ENCODE results near the gene RAB27B.
"Not testable (repeated sequence)": the region's sequence is repeated elsewhere in the genome, so short reads cannot be mapped to it uniquely, and the experiment has no call there.

RAB27B gene

GRCh38 chr18:54828281-54828881 lies at the start of gene RAB27B:
TSS of gene RAB27B (plus strand) at chr18:54828477. CDS start at chr18:54877586, 49,109 bp downstream.
- DNase-seq = peak in 1 of 2 experiments; percentile 33

- no peak for DNase-seq
Observed at GRCh38 chr18:54780285-54780861, 47.9 kb upstream of the RAB27B start.

DNA sequence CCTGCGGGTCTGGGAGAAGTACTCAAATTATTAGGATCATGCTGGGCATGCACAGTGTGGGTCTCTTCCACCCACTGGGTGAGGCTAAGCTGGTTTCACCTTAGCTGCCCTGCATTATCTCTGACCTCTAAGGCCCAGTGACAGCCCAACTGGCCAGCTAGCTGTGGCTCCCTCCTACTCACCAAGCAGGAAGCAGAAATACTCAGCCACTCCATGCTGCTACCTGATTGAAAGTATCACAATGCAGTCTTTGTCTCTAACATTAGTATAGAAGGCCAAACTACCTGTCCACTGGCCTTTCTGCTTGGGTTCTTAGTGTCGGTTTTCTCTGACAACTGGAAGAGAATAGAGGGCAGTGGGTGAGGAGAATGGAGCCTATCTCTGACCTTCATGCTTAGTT lies 47.3 kb upstream of the RAB27B start:
- DNase-seq = no peak

DNA sequence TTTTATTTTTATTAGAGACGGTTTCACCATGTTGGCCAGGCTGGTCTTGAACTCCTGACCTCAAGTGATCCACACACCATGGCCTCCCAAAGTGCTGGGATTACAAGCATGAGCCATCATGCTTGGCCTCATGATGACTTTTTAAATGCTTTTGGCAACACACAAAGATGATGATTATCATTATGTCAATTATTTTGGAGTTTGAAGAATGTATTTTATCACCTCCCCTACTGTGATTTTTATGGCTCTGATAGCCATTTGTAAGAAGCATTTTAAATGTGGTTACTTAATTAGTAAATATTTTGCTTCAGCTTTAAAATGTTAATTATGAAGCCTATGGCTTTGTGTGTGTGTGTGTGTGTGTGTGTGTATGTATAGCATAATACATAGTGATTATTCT lies 45.1 kb upstream of the RAB27B start:
- peak in 1 of 2 experiments; percentile 22 for DNase-seq

DNA sequence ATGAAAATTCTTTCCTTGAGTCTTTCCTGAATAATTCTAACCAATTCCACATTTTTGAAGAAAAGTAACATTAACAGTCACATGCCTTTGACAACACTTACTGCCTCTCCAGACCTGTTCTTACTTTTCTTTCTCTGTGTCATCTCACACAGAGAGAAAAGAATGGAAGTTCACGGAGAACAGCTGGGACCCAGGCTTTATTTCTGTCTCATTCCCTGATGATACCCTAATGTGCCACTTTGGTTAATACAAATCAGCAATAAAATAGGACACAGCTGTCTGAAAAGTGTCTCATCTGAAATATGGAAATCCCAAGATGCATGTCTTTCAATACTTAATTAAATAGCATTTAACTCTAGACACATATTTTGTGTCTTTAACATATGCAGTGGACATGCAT lies 42.1 kb upstream of the RAB27B start:
- DNase-seq = no peak

DNA sequence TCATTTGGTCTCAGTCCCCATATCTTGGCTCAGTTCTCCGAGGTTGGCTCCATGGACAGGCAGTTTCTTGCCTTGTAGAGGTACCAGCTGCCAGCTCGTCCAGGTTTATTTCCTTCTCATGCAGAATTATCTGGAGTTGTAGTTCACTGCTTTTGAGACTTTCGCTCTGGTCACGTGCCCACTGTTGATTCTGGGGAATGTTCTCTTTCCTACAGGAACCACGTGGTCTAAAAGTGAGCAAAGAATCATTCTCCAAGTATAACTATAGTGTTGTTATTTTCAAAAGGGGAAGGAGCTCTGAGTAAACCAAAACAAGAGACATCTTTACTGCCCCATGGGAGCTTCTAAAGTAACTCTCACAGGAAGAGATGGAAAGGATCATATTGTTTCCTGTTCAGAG lies 41.2 kb upstream of the RAB27B start:
- DNase-seq = no peak

DNA sequence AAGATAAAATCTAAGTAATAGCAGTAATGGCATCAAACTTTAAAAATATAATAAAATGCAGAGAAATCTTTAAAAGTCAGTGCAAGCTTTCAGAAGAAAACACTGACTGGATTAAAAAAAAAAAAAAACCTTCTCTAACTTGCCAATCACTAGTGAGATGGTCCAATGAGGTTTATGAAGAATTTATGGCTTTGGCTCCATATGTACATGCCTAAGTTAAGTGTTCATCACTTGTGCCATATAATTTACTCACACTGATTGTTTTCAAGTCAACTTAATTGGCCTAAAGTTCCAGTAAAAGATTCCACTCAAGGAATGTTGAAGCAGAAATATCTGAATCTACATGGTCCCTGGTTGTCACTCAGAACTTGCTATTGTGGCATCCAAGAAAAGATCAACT lies 40.7 kb upstream of the RAB27B start:
- DNase-seq = no peak

GRCh38 chr18:54790109-54790508 lies 38.2 kb upstream of the RAB27B start:
- DNase-seq = no peak

GRCh38 chr18:54791657-54792056 lies 36.6 kb upstream of the RAB27B start:
- no peak for DNase-seq

- no peak for DNase-seq
Observed at GRCh38 chr18:54792079-54792478, 36.2 kb upstream of the RAB27B start.

DNA sequence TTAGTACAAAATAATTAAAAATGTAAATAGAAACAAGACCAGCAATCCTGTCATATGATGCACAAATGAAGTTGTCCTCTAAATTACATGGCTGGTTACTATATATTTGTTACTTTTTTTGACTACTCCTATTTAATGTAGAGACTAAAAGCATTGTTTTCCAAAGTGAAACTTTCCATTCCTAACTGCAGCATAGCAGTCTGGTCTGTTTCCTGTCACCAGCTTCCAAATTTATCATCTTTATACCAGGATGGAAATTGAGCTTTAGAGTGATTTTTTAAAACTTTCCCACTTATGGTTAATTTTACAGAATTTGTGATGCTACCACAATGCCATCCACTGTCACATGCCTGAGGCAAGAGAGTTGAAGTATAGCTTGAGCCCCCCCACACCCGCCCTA lies 33.5 kb upstream of the RAB27B start:
- no peak for DNase-seq

DNA sequence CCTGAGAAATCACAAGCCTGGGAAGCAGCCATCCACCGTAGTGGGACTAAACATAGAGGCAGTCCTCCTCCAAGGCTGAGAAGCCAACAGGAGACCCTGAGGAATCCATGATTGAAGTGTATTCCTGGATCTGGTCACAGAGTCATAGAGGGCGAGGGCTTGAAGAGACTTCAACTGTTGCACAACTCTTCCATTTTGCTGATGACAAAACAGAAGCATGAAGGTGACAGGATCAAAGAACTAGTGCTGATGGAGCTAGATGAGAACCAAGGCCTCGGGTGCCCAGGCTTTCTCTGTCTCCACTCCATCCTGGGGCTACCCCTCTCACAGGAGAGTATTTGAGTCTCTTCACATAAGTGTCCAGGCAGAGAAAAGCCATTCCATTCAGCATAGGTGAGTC lies 30.1 kb upstream of the RAB27B start:
- no peak for DNase-seq

DNA sequence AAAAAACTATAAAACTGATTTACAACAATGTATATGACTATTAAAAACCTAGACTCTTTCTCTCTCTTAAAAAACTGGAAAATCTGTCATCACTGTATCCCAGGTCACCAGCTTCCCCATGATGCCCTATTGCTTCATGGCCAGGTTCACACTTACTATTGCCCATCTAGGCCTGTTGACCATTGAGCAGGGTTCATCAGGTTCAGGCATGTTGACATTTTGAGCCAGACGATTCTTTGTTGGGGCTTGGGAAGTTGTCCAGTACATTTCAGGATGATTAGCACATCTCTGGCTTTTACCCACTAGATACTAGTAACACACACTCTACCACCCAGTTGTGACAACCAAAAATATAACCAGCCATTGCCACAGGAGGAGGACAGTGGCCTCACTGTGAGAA lies 26.9 kb upstream of the RAB27B start:
- no peak for DNase-seq

- no peak for DNase-seq
Observed at GRCh38 chr18:54802178-54802577, 26.1 kb upstream of the RAB27B start.

DNA sequence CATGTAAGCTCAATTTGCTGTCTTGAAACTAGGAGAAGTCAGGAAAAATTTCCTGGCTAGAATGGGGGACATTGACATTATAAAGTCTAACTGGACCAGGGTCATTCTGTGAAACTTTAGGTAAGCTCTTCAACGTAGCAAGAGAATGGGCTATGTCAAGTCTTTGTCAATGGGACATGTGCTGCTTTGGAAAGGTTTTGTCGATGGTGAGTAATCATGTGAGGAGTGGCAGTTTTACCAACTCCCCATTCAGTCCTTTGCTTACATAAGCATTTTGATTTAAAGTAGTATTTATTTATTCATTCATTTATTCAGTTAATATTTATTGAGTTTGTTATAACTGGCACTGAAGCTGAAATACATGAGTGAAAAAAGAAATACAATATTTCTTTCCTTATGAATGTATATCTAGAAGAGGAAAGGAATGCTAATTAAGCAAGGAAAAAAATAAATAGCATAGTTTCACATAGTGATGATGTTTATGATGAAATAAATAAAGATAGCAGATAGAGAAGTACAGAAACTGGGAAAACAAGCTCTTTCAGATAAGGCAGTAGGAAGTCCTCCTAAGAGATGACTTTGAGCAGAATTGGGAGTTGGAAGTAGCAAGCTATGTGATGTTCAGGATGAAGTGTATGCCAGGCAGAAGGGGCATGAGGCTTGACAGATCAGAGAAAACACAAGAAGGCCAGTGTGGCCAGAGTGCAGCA lies 25.4 kb upstream of the RAB27B start:
- DNase-seq = no peak

DNA sequence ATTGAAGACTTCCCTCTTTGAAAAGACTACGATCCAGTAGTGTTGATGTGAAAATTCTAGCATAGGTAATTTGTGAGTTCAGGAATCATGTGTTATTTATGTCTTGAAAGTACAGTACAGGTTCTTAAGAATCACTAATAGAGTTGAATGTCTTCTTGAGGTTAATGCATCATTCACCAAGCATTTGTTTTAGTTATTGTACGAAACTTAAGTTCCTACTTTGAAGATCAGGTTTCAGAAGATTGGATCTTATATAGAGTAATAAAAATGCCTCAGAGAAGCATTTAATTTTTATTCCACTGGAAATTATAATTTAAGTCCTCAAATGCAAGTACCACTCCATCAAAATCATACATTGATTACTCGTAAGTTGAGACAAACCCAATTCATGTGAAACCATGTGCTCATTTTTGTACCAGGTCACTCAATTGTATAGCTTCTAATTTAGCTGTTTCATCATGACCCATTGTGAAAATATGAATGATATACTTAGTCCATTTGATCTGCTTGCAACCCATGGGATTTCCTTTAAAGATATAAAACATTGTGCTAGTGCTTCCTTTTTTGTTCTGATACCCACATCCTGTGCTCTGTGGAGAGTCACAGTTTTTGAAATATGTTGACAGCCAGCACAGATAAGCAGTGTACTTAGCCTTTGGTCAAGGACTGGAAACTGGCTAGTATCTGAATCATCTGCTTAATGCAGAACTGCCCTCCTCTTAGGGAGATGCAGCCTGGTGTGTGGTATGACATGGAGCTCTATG lies 22.5 kb upstream of the RAB27B start:
- no peak for DNase-seq

DNA sequence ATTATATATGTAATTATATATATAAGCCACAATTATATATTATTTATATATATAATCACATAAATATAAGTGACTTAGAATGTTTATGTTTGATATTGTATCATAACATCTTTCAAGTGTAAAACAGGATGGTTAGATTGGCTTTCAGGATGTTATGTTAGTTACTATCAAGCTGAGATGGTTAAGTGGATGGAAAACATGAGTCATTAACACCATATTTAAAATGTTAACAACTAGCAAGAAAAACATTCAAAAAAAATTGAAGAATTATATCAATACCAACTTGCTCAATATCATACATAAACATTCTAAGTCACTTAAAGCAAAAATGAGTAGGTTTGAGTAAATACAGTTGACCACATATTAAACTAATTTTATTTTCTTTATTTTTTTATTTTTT lies 21.8 kb upstream of the RAB27B start:
- no peak for DNase-seq

DNA sequence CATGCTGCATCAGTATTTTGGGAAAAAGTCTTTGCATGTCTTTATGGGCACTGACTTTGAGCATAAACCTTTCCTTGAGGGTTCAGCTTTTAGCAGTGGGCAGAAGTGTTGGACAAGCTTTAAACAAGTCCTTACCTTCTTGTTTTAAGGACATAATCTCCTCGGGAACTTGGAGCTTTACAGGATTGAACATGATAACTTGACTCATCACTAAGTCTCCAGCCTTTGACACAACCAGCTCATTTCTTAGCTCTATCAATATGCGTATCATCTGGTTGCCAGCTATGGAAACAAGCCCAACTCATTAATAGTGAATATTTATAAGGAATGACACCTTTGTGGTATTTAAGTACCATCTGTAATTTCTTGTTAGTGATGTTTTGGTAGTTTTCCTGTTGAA lies 21.0 kb upstream of the RAB27B start:
- no peak for DNase-seq

DNA sequence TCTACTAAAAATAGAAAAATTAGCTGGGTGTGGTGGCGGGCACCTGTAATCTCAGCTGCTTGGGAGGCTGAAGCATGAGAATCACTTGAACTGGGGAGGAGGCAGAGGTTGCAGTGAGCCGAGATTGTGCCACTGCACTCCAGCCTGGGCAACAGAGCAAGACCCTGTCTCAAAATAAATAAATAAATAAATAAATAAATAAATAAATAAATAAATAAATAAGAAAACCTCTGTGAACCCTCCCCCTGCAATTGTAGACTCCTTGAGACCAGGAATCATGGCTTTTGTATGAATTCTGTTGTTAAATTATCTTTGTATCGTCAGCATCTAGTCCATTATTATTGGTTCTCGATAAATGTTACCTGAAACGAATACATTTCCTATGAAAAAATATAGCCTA lies 17.6 kb upstream of the RAB27B start:
- DNase-seq = not testable (repeated sequence)

DNA sequence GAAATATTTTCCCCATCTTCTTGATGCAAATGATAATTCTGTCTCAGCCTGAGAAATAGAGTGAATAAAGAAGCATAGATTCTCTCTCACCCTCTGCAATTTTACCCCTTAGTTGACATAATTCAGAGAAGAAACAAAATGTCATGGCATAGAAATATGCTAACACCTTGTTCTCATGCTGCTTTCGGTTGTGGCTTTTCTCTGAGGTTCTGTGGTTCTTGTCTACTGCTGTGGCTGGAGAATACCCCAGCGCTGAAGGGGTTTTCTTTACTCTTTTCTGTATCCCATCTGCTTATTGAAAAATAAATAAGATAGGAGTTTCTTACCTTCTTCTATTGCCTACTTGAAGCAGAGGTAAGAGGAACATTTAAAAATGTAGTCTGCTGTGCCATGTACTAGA lies 15.4 kb upstream of the RAB27B start:
- DNase-seq = no peak

GRCh38 chr18:54813305-54813704 lies 15.0 kb upstream of the RAB27B start:
- no peak for DNase-seq

GRCh38 chr18:54813977-54814565 lies 14.2 kb upstream of the RAB27B start:
- DNase-seq = no peak

DNA sequence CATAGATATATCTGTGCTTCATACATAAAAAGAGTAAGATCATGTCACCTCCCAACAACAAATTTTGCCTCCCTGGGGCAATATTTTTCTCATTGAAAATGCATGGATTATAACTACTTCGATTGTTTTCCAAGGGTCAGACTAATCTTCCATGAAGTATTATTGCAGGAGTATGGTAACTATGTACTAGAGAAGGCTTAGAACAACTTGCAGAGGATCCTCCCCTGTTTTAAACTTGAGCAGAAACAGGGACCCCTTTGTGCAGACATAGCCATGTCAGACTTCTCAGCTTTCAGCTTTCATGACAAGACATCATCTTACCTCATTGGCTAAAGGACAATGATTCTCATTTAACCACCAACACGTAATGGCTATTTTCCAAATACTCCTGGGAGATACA lies 13.2 kb upstream of the RAB27B start:
- no peak for DNase-seq

Measured in NCI-H2081 (cell line).